ENCODE data around the gene SLC25A10. TPM values are rescaled to one million over a fixed set of nuclear protein-coding genes. Genes with fewer than 3 reads are reported as not detected.

Gene SLC25A10
- total RNA-seq, 1 donor from 2014 or later = 7.4 TPM

GRCh38 chr17:81683584-81684441, 28.3 kb upstream of the SLC25A10 start, which contains the start of the genes ARL16 and HGS:
Gene ARL16 (minus strand): TSS chr17:81683797. CDS start chr17:81683753, 44 bp downstream.
Gene HGS (plus strand): TSS chr17:81684011. CDS start chr17:81684067, 56 bp downstream.
- DNase-seq (ENCODE audit: missing footprints) = peak; percentile 99
- intact Hi-C loops (cut with DNase I) = loop anchor here (5.0 kb wide), 1 partner anchor 47 kb away; the partner anchor contains the start of genes NPLOC4 and TSPAN10
- peak; percentile 99 for ATAC-seq

- ATAC-seq (no peak), DNase-seq (ENCODE audit: missing footprints) (peak; percentile 65)
- intact Hi-C loops (cut with DNase I) = loop anchor here (5.0 kb wide), 1 partner anchor 47 kb away; the partner anchor contains the start of genes NPLOC4 and TSPAN10
Observed at GRCh38 chr17:81684442-81684911, 27.6 kb upstream of the SLC25A10 start.

- no peak for DNase-seq (ENCODE audit: missing footprints)
- intact Hi-C loops (cut with DNase I) = no loop called here
- ATAC-seq = no peak
Observed at GRCh38 chr17:81685108-81685507, 27.0 kb upstream of the SLC25A10 start.

GRCh38 chr17:81686614-81687013, 25.5 kb upstream of the SLC25A10 start:
- intact Hi-C loops (cut with DNase I) = no loop called here
- DNase-seq (ENCODE audit: missing footprints) (no peak), ATAC-seq (no peak)

- DNase-seq (ENCODE audit: missing footprints) = peak; percentile 45
- intact Hi-C loops (cut with DNase I) = no loop called here
- no peak for ATAC-seq
Observed at GRCh38 chr17:81687770-81688541, 24.1 kb upstream of the SLC25A10 start.

GRCh38 chr17:81688616-81689015, 23.5 kb upstream of the SLC25A10 start:
- ATAC-seq (no peak), DNase-seq (ENCODE audit: missing footprints) (no peak)
- intact Hi-C loops (cut with DNase I) = no loop called here

- intact Hi-C loops (cut with DNase I) = no loop called here
- DNase-seq (ENCODE audit: missing footprints) = no peak
- no peak for ATAC-seq
Observed at GRCh38 chr17:81690066-81690465, 22.0 kb upstream of the SLC25A10 start.

GRCh38 chr17:81690549-81690948, 21.5 kb upstream of the SLC25A10 start:
- intact Hi-C loops (cut with DNase I) = no loop called here
- DNase-seq (ENCODE audit: missing footprints) (no peak), ATAC-seq (no peak)

- DNase-seq (ENCODE audit: missing footprints) (no peak), ATAC-seq (no peak)
- intact Hi-C loops (cut with DNase I) = no loop called here
Observed at GRCh38 chr17:81691196-81691595, 20.9 kb upstream of the SLC25A10 start.

- DNase-seq (ENCODE audit: missing footprints) (no peak), ATAC-seq (no peak)
- intact Hi-C loops (cut with DNase I) = no loop called here
Observed at GRCh38 chr17:81691608-81692007, 20.5 kb upstream of the SLC25A10 start.

GRCh38 chr17:81693509-81694210, 18.4 kb upstream of the SLC25A10 start:
- ATAC-seq (no peak), DNase-seq (ENCODE audit: missing footprints) (no peak)
- intact Hi-C loops (cut with DNase I) = no loop called here

GRCh38 chr17:81694810-81695209, 17.3 kb upstream of the SLC25A10 start:
- ATAC-seq (no peak), DNase-seq (ENCODE audit: missing footprints) (no peak)
- intact Hi-C loops (cut with DNase I) = no loop called here

GRCh38 chr17:81695211-81695610, 16.9 kb upstream of the SLC25A10 start:
- ATAC-seq (no peak), DNase-seq (ENCODE audit: missing footprints) (no peak)
- intact Hi-C loops (cut with DNase I) = no loop called here

- ATAC-seq = no peak
- DNase-seq (ENCODE audit: missing footprints) = no peak
- intact Hi-C loops (cut with DNase I) = no loop called here
Observed at GRCh38 chr17:81695801-81696200, 16.3 kb upstream of the SLC25A10 start.

GRCh38 chr17:81696218-81696941, 15.7 kb upstream of the SLC25A10 start:
- ATAC-seq = peak; percentile 6
- intact Hi-C loops (cut with DNase I) = no loop called here
- no peak for DNase-seq (ENCODE audit: missing footprints)

GRCh38 chr17:81697261-81698044, 14.6 kb upstream of the SLC25A10 start:
- peak; percentile 44 for ATAC-seq
- DNase-seq (ENCODE audit: missing footprints) = no peak
- intact Hi-C loops (cut with DNase I) = no loop called here
